ENCODE data around the gene MON1A. TPM values are rescaled to one million over a fixed set of nuclear protein-coding genes. Genes with fewer than 3 reads are reported as not detected.

MON1A gene
- total RNA-seq, 1 donor from 2014 or later, result 9.1 TPM

GRCh38 chr3:49900491-49901153 lies 29.0 kb downstream of the MON1A start:
- H3K4me3 ChIP-seq (ENCODE audit: low read depth, low read length), result no peak overlapping the region
- peak; percentile 17 for TF ChIP-seq CTCF (conservative IDR thresholded peaks at IDR 0.05; ENCODE audit: low read depth, low read length)
- peak; percentile 27 for DNase-seq (ENCODE audit: low read depth)

- TF ChIP-seq CTCF (conservative IDR thresholded peaks at IDR 0.05; ENCODE audit: low read depth, low read length), result peak; percentile 46
- no peak for DNase-seq (ENCODE audit: low read depth)
Observed at GRCh38 chr3:49899815-49900214, 29.8 kb downstream of the MON1A start.

GRCh38 chr3:49898991-49899390 lies 30.6 kb downstream of the MON1A start:
- no peak overlapping the region for H3K4me3 ChIP-seq (ENCODE audit: low read depth, low read length)
- TF ChIP-seq CTCF (conservative IDR thresholded peaks at IDR 0.05; ENCODE audit: low read depth, low read length), result no peak
- no peak for DNase-seq (ENCODE audit: low read depth)

More at GRCh38 chr3:49899815-49900214, 29.8 kb downstream of the MON1A start:
- no peak overlapping the region for H3K4me3 ChIP-seq (ENCODE audit: low read depth, low read length)

GRCh38 chr3:49896345-49896744 lies 33.3 kb downstream of the MON1A start:
- TF ChIP-seq CTCF (conservative IDR thresholded peaks at IDR 0.05; ENCODE audit: low read depth, low read length), result no peak
- no peak for DNase-seq (ENCODE audit: low read depth)
- no peak overlapping the region for H3K4me3 ChIP-seq (ENCODE audit: low read depth, low read length)

GRCh38 chr3:49895791-49896190 lies 33.8 kb downstream of the MON1A start:
- no peak overlapping the region for H3K4me3 ChIP-seq (ENCODE audit: low read depth, low read length)
- DNase-seq (ENCODE audit: low read depth), result no peak
- TF ChIP-seq CTCF (conservative IDR thresholded peaks at IDR 0.05; ENCODE audit: low read depth, low read length), result no peak

- DNase-seq (ENCODE audit: low read depth), result no peak
- no peak for TF ChIP-seq CTCF (conservative IDR thresholded peaks at IDR 0.05; ENCODE audit: low read depth, low read length)
- H3K4me3 ChIP-seq (ENCODE audit: low read depth, low read length), result no peak overlapping the region
Observed at GRCh38 chr3:49889296-49889695, 40.3 kb downstream of the MON1A start.

- no peak for DNase-seq (ENCODE audit: low read depth)
- no peak overlapping the region for H3K4me3 ChIP-seq (ENCODE audit: low read depth, low read length)
- TF ChIP-seq CTCF (conservative IDR thresholded peaks at IDR 0.05; ENCODE audit: low read depth, low read length), result no peak
Observed at GRCh38 chr3:49886922-49887265, 42.7 kb downstream of the MON1A start.
